Mesodermal cell (in vitro differentiated cells): ENCODE results near the gene NENF.

Experiments used
- H3K27ac ChIP-seq: 2 replicates; pipeline ENCODE4 v1.7.0; 2013; ENCODE audit warnings: mild to moderate bottlenecking, low read depth, low read length, moderate library complexity; ENCODE audit not compliant: severe bottlenecking
- H3K36me3 ChIP-seq: 2 replicates; pipeline ENCODE4 v1.7.1; 2013; ENCODE audit warnings: mild to moderate bottlenecking, low read length, moderate library complexity; ENCODE audit not compliant: control insufficient read depth, insufficient read depth
- H3K4me1 ChIP-seq: one replicate; pipeline ENCODE4 v1.7.1; 2013; ENCODE audit warnings: mild to moderate bottlenecking, low read length; ENCODE audit not compliant: insufficient read depth, control insufficient read depth, poor library complexity, severe bottlenecking
- H3K4me3 ChIP-seq: 2 replicates; pipeline ENCODE4 v1.7.0; 2013; ENCODE audit warnings: low read length, control low read depth, mild to moderate bottlenecking; ENCODE audit not compliant: insufficient read depth, poor library complexity, severe bottlenecking; ENCODE audit errors: extremely low read depth
- H3K9me3 ChIP-seq: 2 replicates; pipeline ENCODE4 v1.7.1; 2013; ENCODE audit warnings: mild to moderate bottlenecking, low read length, moderate library complexity; ENCODE audit not compliant: control insufficient read depth
- WGBS, 2 experiments: methylation state at CpG; one replicate each; pipeline ENCODE4 v1.1.5; 2013; ENCODE audit warnings: missing lambda C conversion rate in 2 of 2; ENCODE audit not compliant: insufficient coverage in 2 of 2; 5-methylcytosine and 5-hydroxymethylcytosine counted together

NENF gene

DNA sequence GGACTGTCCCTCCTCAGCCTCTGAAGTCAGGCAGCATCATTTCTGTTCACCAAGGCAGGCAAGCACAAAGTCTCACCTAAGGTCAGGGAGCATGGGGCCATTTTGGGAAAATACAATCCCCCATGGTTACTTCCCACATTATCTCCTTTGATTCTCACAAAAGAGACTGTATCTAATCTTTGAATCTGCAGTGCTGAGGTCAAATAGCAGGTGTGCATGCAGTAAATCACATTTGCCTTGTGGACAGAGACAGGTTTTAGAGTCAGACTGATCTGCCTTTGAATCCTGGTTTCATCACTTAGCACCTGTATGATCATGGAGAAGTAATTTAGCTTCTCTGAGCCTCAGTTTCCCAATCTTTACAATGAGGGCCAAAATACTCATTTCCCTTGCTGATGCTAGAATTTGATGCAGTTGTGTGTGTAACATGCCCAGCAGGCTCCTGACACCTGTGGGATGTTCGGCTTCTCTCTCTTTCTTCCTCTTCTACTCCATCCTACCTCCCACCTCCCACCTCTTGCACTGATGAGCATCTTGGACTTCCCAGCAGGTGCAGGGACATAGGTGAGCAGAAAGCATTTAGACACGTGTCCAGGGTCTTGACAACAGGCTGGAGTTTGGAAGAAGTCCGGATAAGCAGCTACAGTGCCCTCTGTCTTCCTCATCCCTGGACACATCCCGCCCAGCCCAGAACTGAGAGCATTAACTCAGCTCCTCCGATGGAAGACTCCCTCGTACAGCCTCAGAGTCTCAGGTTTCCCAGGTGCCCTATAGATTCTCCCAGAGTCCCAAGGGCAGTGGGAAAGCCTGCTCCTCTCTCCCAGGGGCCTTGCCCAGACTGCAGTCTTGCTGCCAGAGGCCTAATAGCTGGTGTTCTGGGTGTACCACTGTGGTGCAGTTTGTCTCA, 18.9 kb downstream of the NENF start:
- Histone ChIP-seq H3K4me3 (no peak overlapping the region), H3K36me3 (no peaks in the 10 kb centered on the region), H3K4me1 (no peaks in the 10 kb centered on the region), H3K9me3 (no peaks in the 10 kb centered on the region), H3K27ac (no peak overlapping the region)
- WGBS, 2 experiments, result 81 to 92% methylated on average over 5 to 6 of the region's 6 CpGs

DNA sequence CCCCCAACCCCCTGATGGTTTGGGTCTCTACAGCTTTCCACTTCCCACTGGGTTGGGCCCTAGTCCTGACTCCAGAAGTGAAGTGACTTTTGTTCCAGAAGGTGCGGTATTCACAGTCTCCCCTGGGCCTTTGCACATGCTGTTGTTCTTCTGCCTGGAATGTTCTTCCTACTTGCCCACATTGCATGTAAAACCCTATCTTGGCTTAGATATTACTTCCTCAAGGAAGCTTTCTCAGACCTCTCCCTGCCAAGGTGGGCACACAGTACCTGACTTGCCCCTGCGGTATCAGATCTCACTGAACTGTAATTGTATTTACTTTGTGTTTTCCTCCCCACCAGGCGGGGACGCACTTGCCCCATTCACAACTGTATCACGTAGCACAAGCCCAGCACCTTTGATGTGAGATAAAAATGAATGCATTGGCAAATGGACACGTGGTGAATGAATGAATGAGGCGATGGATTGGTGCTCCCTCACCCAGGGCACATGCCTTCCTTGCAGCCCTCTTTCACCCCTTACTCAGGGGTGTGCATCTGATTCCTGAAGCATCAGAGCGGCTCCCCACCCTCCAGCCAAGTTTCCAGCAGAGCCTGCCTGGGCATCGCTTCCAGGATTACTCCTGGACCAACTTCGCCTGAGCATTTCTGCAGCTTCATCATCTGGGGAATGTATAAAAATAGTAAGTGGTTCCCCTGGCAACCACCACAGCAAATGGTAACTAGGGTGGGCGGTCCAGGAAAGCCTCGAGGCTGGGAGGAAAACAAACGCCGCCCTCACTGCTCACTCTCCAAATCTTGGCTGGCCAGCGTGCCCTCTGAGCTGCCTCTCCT, 19.8 kb downstream of the NENF start:
- WGBS, 2 experiments, result 74 to 81% methylated on average over 9 to 13 of the region's 15 CpGs
- Histone ChIP-seq H3K9me3 (no peaks in the 10 kb centered on the region), H3K27ac (no peak overlapping the region), H3K36me3 (no peaks in the 10 kb centered on the region), H3K4me3 (no peak overlapping the region), H3K4me1 (no peaks in the 10 kb centered on the region)

DNA sequence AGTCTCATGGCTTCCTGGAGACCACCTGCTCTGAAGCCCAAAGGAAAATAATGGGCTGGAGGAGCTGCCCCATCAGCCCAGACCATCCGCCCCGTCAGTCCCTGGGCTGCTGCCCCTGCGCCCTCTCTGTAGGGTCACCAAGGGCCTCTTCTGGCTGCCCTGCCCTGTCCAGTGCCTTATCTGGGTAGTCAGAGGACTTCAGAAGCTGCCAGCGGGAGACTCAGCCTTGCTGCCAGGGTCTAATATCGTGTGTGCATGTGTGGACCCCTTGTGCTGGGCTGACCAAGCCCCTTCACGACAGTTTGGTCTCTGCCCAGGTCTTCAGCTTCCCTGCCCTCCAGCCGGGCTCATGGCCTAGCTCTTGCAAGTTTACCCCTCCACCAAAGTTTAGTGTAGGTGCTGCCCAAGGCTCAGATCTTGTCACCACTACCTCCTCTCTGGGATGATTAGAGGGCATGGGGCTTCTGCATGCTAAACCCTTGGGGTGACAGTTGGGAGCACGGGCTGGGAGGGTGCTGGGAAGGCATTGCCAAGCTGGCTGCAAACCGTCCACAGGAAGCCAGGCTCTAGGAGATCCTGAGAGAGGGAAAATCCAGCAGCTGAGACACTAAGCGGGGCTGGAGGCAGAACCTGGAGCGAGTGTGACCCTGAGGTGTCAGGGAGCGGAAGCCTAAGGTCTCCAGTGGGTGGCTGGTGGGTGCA, 20.6 kb downstream of the NENF start:
- peaks cover 2% of the 10 kb centered on the region for H3K9me3 ChIP-seq
- no peaks in the 10 kb centered on the region for H3K36me3 ChIP-seq
- H3K4me3 ChIP-seq, result no peak overlapping the region
- 75 to 78% methylated on average over 9 to 12 of the region's 12 CpGs for WGBS, 2 experiments
- no peak overlapping the region for H3K27ac ChIP-seq
- no peaks in the 10 kb centered on the region for H3K4me1 ChIP-seq

DNA sequence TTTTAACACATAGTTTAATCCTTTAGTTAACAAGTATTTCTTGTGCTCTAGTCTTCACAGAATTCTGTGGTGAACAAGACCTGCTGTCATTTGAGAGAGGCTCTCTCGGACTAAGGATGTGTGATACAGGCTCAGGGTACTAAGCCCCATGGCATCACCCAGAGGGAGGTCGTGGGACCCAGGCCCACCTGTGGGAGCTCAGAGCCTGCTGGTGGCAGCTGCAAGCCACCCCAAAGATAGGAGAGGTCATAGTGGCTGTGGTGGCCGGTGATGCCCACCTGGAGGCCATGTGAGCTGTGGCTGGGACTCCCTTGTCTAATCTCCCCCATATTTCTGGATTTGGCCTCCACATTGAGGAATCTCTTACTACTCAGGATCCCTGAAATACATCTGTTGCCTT, 22.0 kb downstream of the NENF start:
- H3K4me3 ChIP-seq, result no peak overlapping the region
- H3K9me3 ChIP-seq, result peaks cover 3% of the 10 kb centered on the region
- H3K36me3 ChIP-seq, result no peaks in the 10 kb centered on the region
- H3K27ac ChIP-seq, result no peak overlapping the region
- WGBS, 2 experiments, result 89 to 96% methylated on average over 3 of the region's 3 CpGs
- no peaks in the 10 kb centered on the region for H3K4me1 ChIP-seq

DNA sequence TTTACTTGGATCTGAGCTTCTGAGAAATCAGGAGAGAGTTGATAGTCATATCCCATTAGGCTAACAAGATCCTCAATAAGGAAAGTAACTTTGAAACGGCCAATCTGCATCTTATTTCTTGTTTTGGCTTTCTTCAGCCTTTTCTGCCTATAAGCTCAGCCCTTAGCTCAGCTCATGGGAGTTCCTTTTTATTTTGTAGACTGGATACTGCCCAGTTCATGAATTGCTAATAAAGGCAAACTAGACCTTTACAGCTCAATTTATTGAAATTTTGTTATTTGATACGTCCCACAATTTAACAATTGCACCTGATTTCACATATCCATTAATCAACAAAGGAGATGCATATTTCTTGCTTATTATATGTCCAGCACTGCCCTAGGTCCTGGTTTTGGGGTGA, 22.7 kb downstream of the NENF start:
- 67 to 90% methylated on average over 1 of the region's 2 CpGs for WGBS, 2 experiments
- no peaks in the 10 kb centered on the region for H3K4me1 ChIP-seq
- no peak overlapping the region for H3K27ac ChIP-seq
- no peak overlapping the region for H3K4me3 ChIP-seq
- peaks cover 3% of the 10 kb centered on the region for H3K9me3 ChIP-seq
- H3K36me3 ChIP-seq, result no peaks in the 10 kb centered on the region

DNA sequence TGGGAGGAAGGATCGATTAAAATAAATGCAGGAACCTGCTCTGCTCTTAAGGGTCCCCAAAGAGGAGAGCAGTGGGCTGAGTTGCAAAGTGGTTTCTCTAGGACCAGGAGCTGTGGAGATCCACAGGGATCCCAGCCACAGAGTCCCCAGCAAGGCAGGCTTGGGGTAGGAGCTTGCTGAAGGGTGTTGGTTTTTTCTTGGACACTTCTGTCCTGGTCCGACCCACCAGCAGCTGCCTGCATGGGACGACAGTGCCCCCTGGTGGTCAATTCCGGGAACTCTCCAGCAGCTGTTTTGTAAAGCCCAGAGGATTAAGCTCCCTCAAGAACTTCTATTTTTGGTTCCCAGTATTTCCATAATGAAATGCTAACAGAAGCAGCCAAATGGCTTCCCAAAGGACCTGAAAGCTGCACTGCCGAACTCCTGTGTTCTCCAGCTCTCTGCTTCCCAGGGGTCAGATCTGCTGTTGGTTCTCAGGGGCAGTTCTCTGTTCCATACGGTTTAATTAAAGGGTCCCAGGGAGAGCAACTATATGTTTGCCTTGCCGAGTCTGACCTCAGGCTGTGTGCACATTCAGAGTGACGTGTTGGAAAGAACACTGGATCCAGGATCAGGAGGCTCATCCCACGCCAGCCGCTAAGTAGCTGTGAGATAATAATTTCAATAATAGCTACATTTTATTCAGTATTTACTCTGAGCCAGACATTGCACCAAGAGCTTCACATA, 23.2 kb downstream of the NENF start:
- Histone ChIP-seq H3K4me1 (no peaks in the 10 kb centered on the region), H3K36me3 (no peaks in the 10 kb centered on the region), H3K4me3 (no peak overlapping the region), H3K27ac (no peak overlapping the region), H3K9me3 (peaks cover 3% of the 10 kb centered on the region)
- WGBS, 2 experiments, result 41 to 57% methylated on average over 5 to 6 of the region's 10 CpGs

DNA sequence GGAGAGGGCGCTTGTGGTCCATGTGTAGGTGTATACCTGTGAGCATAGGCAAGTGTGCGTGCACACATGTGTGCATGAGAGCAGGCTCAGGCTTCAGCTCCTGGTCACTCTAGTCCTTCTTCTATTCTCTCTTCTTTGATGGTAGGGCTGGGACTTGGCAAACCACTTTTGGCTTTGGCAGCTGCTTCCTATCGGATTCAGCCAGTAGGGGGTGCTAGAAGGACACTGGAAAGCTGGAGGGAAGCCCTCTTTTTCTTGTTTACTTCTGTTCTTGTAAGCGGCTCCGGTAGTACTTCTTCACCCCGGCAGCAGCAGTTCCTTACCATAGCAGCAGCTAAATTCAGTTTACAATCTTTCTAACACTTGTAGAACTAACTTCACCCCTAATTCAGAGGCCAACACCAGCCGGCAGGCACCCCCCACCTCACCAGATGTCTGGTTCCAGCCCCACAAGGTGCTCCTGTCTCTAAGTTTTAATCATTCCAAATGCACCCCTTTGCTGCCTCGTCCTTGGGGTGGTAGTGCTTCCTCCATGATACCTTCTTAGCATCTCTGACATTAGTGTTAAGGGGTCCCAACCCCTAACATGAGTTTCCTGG, 25.1 kb downstream of the NENF start:
- H3K36me3 ChIP-seq, result no peaks in the 10 kb centered on the region
- 64 to 65% methylated on average over 5 to 7 of the region's 8 CpGs for WGBS, 2 experiments

DNA sequence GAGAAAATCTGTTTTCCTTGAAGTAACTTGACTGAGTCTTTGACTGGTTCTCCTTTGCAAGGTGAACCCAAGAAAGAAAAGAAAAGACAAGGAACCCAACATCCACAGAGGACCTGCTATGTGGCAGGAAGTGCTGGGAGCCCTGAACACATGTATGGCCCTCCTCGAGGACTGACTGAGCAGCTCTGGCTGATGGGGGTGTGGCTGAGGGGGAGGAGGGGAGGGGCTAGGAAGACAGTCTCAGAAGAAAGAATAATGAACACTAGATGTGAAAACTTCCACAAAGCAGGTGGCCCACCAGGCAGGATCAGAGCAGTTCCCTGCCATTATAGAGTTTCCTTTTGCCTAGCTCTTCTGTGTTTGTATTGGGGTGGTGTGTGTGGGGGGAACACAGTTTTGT, 26.1 kb downstream of the NENF start:
- peaks cover 3% of the 10 kb centered on the region for H3K9me3 ChIP-seq
- no peak overlapping the region for H3K27ac ChIP-seq
- no peak overlapping the region for H3K4me3 ChIP-seq
- H3K4me1 ChIP-seq, result no peaks in the 10 kb centered on the region
- 40% methylated on average over 1 of the region's 1 CpG; no CpG with 5 or more reads in 1 of the 2 experiments for WGBS, 2 experiments
- H3K36me3 ChIP-seq, result no peaks in the 10 kb centered on the region

More for the DNA sequence above, 25.1 kb downstream of the NENF start:
- Histone ChIP-seq H3K27ac (no peak overlapping the region), H3K4me1 (no peaks in the 10 kb centered on the region), H3K9me3 (peaks cover 3% of the 10 kb centered on the region), H3K4me3 (no peak overlapping the region)

DNA sequence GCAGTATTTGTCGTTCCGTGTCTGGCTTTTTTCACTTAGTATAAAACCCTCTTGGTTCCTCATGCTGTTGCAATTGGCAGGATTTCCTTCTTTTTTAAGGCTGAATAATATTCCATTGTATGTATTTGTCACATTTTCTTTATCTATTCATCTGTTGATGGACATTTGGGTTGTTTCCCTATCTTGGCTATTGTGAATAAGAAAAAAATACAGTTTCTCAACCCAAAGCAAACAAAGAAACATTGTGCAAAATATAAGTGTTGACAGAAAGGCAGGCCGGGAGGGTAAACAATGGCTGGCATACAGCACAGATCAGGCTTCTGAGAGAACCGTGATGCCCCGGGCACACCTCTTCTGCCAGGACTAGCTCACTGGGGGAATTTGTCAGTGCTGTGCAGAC, 26.9 kb downstream of the NENF start:
- H3K4me3 ChIP-seq, result no peak overlapping the region
- H3K36me3 ChIP-seq, result no peaks in the 10 kb centered on the region
- H3K4me1 ChIP-seq, result no peaks in the 10 kb centered on the region
- 78 to 86% methylated on average over 3 to 5 of the region's 5 CpGs for WGBS, 2 experiments
- peaks cover 3% of the 10 kb centered on the region for H3K9me3 ChIP-seq
- H3K27ac ChIP-seq, result no peak overlapping the region

DNA sequence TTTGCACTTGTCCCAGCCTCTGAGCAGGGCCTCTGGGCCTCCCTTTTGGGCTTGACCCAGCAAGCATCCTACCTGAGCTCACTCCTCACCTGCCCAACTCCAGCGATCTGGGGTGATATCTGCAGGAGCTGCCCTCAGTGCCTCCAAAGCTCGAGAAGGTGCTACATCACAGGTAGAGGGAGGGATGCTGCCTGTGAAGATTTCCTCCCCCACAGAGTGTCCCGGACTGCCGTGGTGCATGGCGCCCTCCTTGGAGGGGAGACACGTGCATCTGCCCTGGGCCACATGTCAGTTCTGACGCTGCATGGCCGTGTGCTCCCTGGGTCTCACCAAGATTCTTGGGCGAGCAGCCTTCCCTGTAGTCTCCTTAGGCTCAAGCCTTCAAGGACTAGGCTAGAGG, 27.7 kb downstream of the NENF start:
- no peaks in the 10 kb centered on the region for H3K4me1 ChIP-seq
- no peaks in the 10 kb centered on the region for H3K36me3 ChIP-seq
- H3K27ac ChIP-seq, result no peak overlapping the region
- H3K9me3 ChIP-seq, result peaks cover 3% of the 10 kb centered on the region
- H3K4me3 ChIP-seq, result no peak overlapping the region
- WGBS, 2 experiments, result 84 to 91% methylated on average over 8 to 9 of the region's 9 CpGs
